ENCODE measurements around the gene VSTM2B. TPM values are rescaled to one million over a fixed set of nuclear protein-coding genes. Genes with fewer than 3 reads are reported as not detected.
A peak's percentile ranks its signal among the peaks of the same experiment; 100 is the strongest.

Gene VSTM2B
- total and polyA plus RNA-seq, 7 donors, result 0.41 TPM; not detected in 6

- TF ChIP-seq POLR2A (IDR thresholded peaks at IDR 0.05), result peak; percentile 97
- TF ChIP-seq POLR2AphosphoS5 (IDR thresholded peaks at IDR 0.05), result peak; percentile 99
- peak in 1 of 4 donors; percentile 81 for TF ChIP-seq EP300 (IDR thresholded peaks at IDR 0.05)
- no peak for TF ChIP-seq CTCF (IDR thresholded peaks at IDR 0.05)
- WGBS, 2 donors, result 0 to 1% methylated on average over 47 of the region's 47 CpGs
- Histone ChIP-seq H3K27ac (peak within 1 kb of the TSS; percentile 88 to 96 (median 95)), H3K9me3 (no peaks in the 10 kb centered on the region), H3K4me1 (peaks cover 0 to 19% (median 15%) of the 10 kb centered on the region in 4 donors), H3K36me3 (peaks cover 0 to 17% (median 8%) of the 10 kb centered on the region in 4 donors), H3K4me3 (peak within 1 kb of the TSS; percentile 74 to 98 (median 83)), H3K27me3 (no peaks in the 10 kb centered on the region)
- DNase-seq, result peak; percentile 98
- intact Hi-C loops (cut with DNase I), result loop anchor here (1.0 to 10.0 kb wide), 5 partner anchors 61 to 394 kb away; partner anchors contain the start of genes CCNE1 and UQCRFS1
Measured at GRCh38 chr19:29605653-29606419, 80.0 kb downstream of the VSTM2B start, which contains the start of gene POP4. Gene POP4, plus strand, starts transcription at chr19:29606283. Its CDS starts 36 bp downstream, at chr19:29606319.

GRCh38 chr19:29606420-29606747, 80.6 kb downstream of the VSTM2B start:
- Histone ChIP-seq H3K9me3 (no peaks in the 10 kb centered on the region), H3K36me3 (peaks cover 4 to 22% (median 9%) of the 10 kb centered on the region in 4 donors), H3K27ac (peak overlapping the region; percentile 88 to 96 (median 95)), H3K4me1 (peaks cover 0 to 19% (median 15%) of the 10 kb centered on the region in 4 donors), H3K4me3 (peak overlapping the region; percentile 74 to 98 (median 83)), H3K27me3 (no peaks in the 10 kb centered on the region)
- 1% methylated on average over 12 of the region's 12 CpGs for WGBS, 2 donors
- no peak for DNase-seq
- intact Hi-C loops (cut with DNase I), result loop anchor here (1.0 to 10.0 kb wide), 5 partner anchors 60 to 394 kb away; partner anchors contain the start of genes CCNE1 and UQCRFS1
- TF ChIP-seq POLR2AphosphoS5 (IDR thresholded peaks at IDR 0.05) (no peak), CTCF (IDR thresholded peaks at IDR 0.05) (no peak), POLR2A (IDR thresholded peaks at IDR 0.05) (no peak), EP300 (IDR thresholded peaks at IDR 0.05) (no peak)

GRCh38 chr19:29609636-29610035, 83.8 kb downstream of the VSTM2B start:
- WGBS, 2 donors, result 92 to 93% methylated on average over 11 of the region's 11 CpGs
- no peak overlapping the region for H3K4me3 ChIP-seq
- no peaks in the 10 kb centered on the region for H3K27me3 ChIP-seq
- peaks cover 18 to 55% (median 37%) of the 10 kb centered on the region in 4 donors for H3K36me3 ChIP-seq
- H3K27ac ChIP-seq, result no peak overlapping the region
- DNase-seq, result peak; percentile 51
- H3K9me3 ChIP-seq, result no peaks in the 10 kb centered on the region
- H3K4me1 ChIP-seq, result peaks cover 0 to 19% (median 15%) of the 10 kb centered on the region in 4 donors
- TF ChIP-seq CTCF (IDR thresholded peaks at IDR 0.05) (no peak), POLR2AphosphoS5 (IDR thresholded peaks at IDR 0.05) (no peak), POLR2A (IDR thresholded peaks at IDR 0.05) (no peak), EP300 (IDR thresholded peaks at IDR 0.05) (no peak)
- intact Hi-C loops (cut with DNase I), result loop anchor here (5.0 to 10.0 kb wide), 3 partner anchors 205 to 397 kb away; partner anchors contain the start of genes CCNE1 and UQCRFS1

GRCh38 chr19:29610213-29610573, 84.4 kb downstream of the VSTM2B start:
- H3K4me1 ChIP-seq, result peaks cover 0 to 16% (median 12%) of the 10 kb centered on the region in 4 donors
- H3K36me3 ChIP-seq, result peaks cover 18 to 60% (median 38%) of the 10 kb centered on the region in 4 donors
- intact Hi-C loops (cut with DNase I), result no loop called here
- TF ChIP-seq POLR2A (IDR thresholded peaks at IDR 0.05) (no peak), EP300 (IDR thresholded peaks at IDR 0.05) (no peak), POLR2AphosphoS5 (IDR thresholded peaks at IDR 0.05) (no peak), CTCF (IDR thresholded peaks at IDR 0.05) (no peak)
- H3K27ac ChIP-seq, result no peak overlapping the region
- no peaks in the 10 kb centered on the region for H3K27me3 ChIP-seq
- no peak overlapping the region for H3K4me3 ChIP-seq
- no peaks in the 10 kb centered on the region for H3K9me3 ChIP-seq
- no peak for DNase-seq
- WGBS, 2 donors, result 88 to 89% methylated on average over 22 of the region's 22 CpGs
